ENCODE data around the gene ZNF2. TPM values are rescaled to one million over a fixed set of nuclear protein-coding genes. Genes with fewer than 3 reads are reported as not detected.

The ZNF2 gene
- total and polyA plus RNA-seq, 2 of the 13 experiments (the other 11 are each of a cell fraction or from before 2014, with no cell fraction given), result 4.3 to 6.1 TPM

DNA sequence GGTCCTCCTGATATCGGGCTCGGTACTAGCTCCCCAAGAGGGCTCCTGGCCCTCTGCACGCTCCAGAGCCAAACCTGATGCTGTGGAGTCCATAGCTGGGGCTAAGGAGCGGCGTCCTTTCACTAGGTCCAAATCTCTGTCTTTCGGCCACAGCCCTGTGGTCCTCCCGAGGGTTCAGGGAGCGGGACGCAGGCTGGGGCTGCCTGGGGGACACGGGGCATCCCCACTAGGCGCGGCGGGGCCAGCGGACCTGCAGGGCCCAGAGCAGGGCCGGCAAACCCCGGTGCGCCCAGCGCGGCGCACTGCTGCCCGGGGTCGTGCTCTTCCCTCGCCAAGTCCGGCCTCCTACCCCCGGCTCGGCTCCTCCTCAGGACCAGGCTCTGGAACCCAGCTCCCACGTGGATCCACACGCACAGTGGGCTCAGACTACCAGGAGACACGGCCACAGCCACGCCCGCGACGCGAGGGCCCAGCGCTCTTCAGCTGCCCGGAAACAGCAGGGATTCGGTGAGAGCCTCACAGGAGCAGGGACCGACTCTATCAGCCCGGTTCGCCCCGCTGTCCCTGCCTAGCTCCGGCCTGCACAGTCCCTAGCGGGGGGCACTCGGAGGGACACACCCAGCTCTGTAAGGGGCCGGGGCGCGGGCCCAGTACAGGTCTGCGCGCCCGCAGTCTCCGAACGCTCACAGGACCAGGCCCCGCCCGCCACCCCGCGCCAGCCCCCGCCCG, 6.6 kb upstream of the ZNF2 start (continued):
- TF ChIP-seq, protein P1, sequence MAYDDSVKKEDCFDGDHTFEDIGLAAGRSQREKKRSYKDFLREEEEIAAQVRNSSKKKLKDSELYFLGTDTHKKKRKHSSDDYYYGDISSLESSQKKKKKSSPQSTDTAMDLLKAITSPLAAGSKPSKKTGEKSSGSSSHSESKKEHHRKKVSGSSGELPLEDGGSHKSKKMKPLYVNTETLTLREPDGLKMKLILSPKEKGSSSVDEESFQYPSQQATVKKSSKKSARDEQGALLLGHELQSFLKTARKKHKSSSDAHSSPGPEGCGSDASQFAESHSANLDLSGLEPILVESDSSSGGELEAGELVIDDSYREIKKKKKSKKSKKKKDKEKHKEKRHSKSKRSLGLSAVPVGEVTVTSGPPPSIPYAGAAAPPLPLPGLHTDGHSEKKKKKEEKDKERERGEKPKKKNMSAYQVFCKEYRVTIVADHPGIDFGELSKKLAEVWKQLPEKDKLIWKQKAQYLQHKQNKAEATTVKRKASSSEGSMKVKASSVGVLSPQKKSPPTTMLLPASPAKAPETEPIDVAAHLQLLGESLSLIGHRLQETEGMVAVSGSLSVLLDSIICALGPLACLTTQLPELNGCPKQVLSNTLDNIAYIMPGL (CRISPR knock-in tag; IDR thresholded peaks at IDR 0.05; ENCODE audit: borderline replicate concordance in 1 of 2, low read depth in 1 of 2), result no peak; a peak in 1 of 4 replicates
- TF ChIP-seq, protein P2, sequence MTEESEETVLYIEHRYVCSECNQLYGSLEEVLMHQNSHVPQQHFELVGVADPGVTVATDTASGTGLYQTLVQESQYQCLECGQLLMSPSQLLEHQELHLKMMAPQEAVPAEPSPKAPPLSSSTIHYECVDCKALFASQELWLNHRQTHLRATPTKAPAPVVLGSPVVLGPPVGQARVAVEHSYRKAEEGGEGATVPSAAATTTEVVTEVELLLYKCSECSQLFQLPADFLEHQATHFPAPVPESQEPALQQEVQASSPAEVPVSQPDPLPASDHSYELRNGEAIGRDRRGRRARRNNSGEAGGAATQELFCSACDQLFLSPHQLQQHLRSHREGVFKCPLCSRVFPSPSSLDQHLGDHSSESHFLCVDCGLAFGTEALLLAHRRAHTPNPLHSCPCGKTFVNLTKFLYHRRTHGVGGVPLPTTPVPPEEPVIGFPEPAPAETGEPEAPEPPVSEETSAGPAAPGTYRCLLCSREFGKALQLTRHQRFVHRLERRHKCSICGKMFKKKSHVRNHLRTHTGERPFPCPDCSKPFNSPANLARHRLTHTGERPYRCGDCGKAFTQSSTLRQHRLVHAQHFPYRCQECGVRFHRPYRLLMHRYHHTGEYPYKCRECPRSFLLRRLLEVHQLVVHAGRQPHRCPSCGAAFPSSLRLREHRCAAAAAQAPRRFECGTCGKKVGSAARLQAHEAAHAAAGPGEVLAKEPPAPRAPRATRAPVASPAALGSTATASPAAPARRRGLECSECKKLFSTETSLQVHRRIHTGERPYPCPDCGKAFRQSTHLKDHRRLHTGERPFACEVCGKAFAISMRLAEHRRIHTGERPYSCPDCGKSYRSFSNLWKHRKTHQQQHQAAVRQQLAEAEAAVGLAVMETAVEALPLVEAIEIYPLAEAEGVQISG (CRISPR knock-in tag; IDR thresholded peaks at IDR 0.05), result no peak
- no peak for TF ChIP-seq ZFP90 (CRISPR knock-in tag; IDR thresholded peaks at IDR 0.05; ENCODE audit: borderline replicate concordance)
- TF ChIP-seq, protein P3, sequence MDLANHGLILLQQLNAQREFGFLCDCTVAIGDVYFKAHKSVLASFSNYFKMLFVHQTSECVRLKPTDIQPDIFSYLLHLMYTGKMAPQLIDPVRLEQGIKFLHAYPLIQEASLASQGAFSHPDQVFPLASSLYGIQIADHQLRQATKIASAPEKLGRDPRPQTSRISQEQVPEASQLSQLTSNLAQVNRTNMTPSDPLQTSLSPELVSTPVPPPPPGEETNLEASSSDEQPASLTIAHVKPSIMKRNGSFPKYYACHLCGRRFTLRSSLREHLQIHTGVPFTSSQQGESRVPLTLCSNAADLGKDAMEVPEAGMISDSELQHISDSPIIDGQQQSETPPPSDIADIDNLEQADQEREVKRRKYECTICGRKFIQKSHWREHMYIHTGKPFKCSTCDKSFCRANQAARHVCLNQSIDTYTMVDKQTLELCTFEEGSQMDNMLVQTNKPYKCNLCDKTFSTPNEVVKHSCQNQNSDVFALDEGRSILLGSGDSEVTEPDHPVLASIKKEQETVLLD (CRISPR knock-in tag; IDR thresholded peaks at IDR 0.05; ENCODE audit: low read depth), result peak; percentile 28; the same call in 1 of the 2 replicates
- TF ChIP-seq TOE1 (CRISPR knock-in tag; IDR thresholded peaks at IDR 0.05), result no peak
- TF ChIP-seq, protein P4, sequence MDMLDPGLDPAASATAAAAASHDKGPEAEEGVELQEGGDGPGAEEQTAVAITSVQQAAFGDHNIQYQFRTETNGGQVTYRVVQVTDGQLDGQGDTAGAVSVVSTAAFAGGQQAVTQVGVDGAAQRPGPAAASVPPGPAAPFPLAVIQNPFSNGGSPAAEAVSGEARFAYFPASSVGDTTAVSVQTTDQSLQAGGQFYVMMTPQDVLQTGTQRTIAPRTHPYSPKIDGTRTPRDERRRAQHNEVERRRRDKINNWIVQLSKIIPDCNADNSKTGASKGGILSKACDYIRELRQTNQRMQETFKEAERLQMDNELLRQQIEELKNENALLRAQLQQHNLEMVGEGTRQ (IDR thresholded peaks at IDR 0.05; ENCODE audit: low read depth, low read length), result no peak
- TF ChIP-seq, protein P4 (CRISPR knock-in tag; IDR thresholded peaks at IDR 0.05; ENCODE audit: borderline replicate concordance), result no peak
- no peak for TF ChIP-seq ZNF430 (CRISPR knock-in tag; IDR thresholded peaks at IDR 0.05)
- TF ChIP-seq ATM (IDR thresholded peaks at IDR 0.05; ENCODE audit: borderline replicate concordance), result no peak
- TF ChIP-seq RELA (CRISPR knock-in tag; IDR thresholded peaks at IDR 0.05), result no peak
- TF ChIP-seq JDP2 (CRISPR knock-in tag; IDR thresholded peaks at IDR 0.05; ENCODE audit: borderline replicate concordance), result no peak
- TF ChIP-seq, protein P5, sequence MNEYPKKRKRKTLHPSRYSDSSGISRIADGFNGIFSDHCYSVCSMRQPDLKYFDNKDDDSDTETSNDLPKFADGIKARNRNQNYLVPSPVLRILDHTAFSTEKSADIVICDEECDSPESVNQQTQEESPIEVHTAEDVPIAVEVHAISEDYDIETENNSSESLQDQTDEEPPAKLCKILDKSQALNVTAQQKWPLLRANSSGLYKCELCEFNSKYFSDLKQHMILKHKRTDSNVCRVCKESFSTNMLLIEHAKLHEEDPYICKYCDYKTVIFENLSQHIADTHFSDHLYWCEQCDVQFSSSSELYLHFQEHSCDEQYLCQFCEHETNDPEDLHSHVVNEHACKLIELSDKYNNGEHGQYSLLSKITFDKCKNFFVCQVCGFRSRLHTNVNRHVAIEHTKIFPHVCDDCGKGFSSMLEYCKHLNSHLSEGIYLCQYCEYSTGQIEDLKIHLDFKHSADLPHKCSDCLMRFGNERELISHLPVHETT (CRISPR knock-in tag; conservative IDR thresholded peaks at IDR 0.05), result 0 out of 2 replicates have a peak, but pooled peaks have one; percentile 14
- TF ChIP-seq, protein P6, sequence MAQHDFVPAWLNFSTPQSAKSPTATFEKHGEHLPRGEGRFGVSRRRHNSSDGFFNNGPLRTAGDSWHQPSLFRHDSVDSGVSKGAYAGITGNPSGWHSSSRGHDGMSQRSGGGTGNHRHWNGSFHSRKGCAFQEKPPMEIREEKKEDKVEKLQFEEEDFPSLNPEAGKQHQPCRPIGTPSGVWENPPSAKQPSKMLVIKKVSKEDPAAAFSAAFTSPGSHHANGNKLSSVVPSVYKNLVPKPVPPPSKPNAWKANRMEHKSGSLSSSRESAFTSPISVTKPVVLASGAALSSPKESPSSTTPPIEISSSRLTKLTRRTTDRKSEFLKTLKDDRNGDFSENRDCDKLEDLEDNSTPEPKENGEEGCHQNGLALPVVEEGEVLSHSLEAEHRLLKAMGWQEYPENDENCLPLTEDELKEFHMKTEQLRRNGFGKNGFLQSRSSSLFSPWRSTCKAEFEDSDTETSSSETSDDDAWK (CRISPR knock-in tag; IDR thresholded peaks at IDR 0.05), result no peak
- TF ChIP-seq MAZ (IDR thresholded peaks at IDR 0.05; ENCODE audit: borderline replicate concordance, low read depth, low read length), result no peak
- TF ChIP-seq MAZ (CRISPR knock-in tag; IDR thresholded peaks at IDR 0.05; ENCODE audit: low read depth), result no peak

All from HepG2 (cell line).